KOPT-K1 (cell line): ENCODE results near the gene GNG7.
"Not testable (repeated sequence)": the region's sequence is repeated elsewhere in the genome, so short reads cannot be mapped to it uniquely, and the experiment has no call there.

Source experiments
- H3K27ac ChIP-seq: fragments of 200-600 bp; sonication (generic); 2 replicates; pipeline ENCODE4 v1.5.1; 2016; ENCODE audit warnings: antibody characterized with exemption, mild to moderate bottlenecking, low read depth, low read length; ENCODE audit not compliant: poor library complexity, severe bottlenecking
- H3K36me3 ChIP-seq: fragments of 200-600 bp; sonication (generic); 2 replicates; pipeline ENCODE4 v1.5.1; 2017; ENCODE audit warnings: antibody characterized with exemption, mild to moderate bottlenecking, low read length, moderate library complexity; ENCODE audit not compliant: insufficient read depth
- H3K9me3 ChIP-seq: fragments of 200-600 bp; sonication (generic); 2 replicates; pipeline ENCODE4 v1.5.1; 2017; ENCODE audit warnings: antibody characterized with exemption, low read length, mild to moderate bottlenecking; ENCODE audit not compliant: insufficient read depth, poor library complexity, severe bottlenecking

Gene GNG7

GRCh38 chr19:2542341-2543069 lies 160.0 kb downstream of the GNG7 start:
- H3K27ac ChIP-seq, result peak overlapping the region; percentile 20
- H3K36me3 ChIP-seq, result no peaks in the 10 kb centered on the region
- H3K9me3 ChIP-seq, result no peaks in the 10 kb centered on the region

GRCh38 chr19:2540646-2541454 lies 161.6 kb downstream of the GNG7 start:
- H3K9me3 ChIP-seq, result no peaks in the 10 kb centered on the region
- no peaks in the 10 kb centered on the region for H3K36me3 ChIP-seq
- no peak overlapping the region for H3K27ac ChIP-seq

- Histone ChIP-seq H3K36me3 (no peaks in the 10 kb centered on the region), H3K27ac (no peak overlapping the region), H3K9me3 (no peaks in the 10 kb centered on the region)
These were observed 162.2 kb downstream of the GNG7 start for GRCh38 chr19:2540251-2540645.

- Histone ChIP-seq H3K27ac (no peak overlapping the region), H3K9me3 (no peaks in the 10 kb centered on the region)
These were observed 164.3 kb downstream of the GNG7 start for GRCh38 chr19:2538096-2538757.

GRCh38 chr19:2537584-2537983 lies 164.9 kb downstream of the GNG7 start:
- H3K9me3 ChIP-seq, H3K36me3 ChIP-seq, H3K27ac ChIP-seq: not testable (repeated sequence)

More at GRCh38 chr19:2538096-2538757, 164.3 kb downstream of the GNG7 start:
- H3K36me3 ChIP-seq, result no peaks in the 10 kb centered on the region

GRCh38 chr19:2536461-2536860 lies 166.0 kb downstream of the GNG7 start:
- H3K36me3 ChIP-seq, result no peaks in the 10 kb centered on the region
- no peak overlapping the region for H3K27ac ChIP-seq
- H3K9me3 ChIP-seq, result no peaks in the 10 kb centered on the region

GRCh38 chr19:2534423-2535013 lies 168.0 kb downstream of the GNG7 start:
- H3K9me3 ChIP-seq, result no peaks in the 10 kb centered on the region
- H3K36me3 ChIP-seq, result no peaks in the 10 kb centered on the region
- H3K27ac ChIP-seq, result no peak overlapping the region

- H3K36me3 ChIP-seq, result no peaks in the 10 kb centered on the region
- H3K27ac ChIP-seq, result no peak overlapping the region
- no peaks in the 10 kb centered on the region for H3K9me3 ChIP-seq
These were observed 168.6 kb downstream of the GNG7 start for GRCh38 chr19:2533686-2534422.

GRCh38 chr19:2533072-2533425 lies 169.4 kb downstream of the GNG7 start:
- H3K27ac ChIP-seq, result no peak overlapping the region
- no peaks in the 10 kb centered on the region for H3K9me3 ChIP-seq
- no peaks in the 10 kb centered on the region for H3K36me3 ChIP-seq

GRCh38 chr19:2532252-2533071 lies 170.0 kb downstream of the GNG7 start:
- no peak overlapping the region for H3K27ac ChIP-seq
- no peaks in the 10 kb centered on the region for H3K9me3 ChIP-seq
- no peaks in the 10 kb centered on the region for H3K36me3 ChIP-seq

- H3K9me3 ChIP-seq, H3K27ac ChIP-seq, H3K36me3 ChIP-seq: not testable (repeated sequence)
These were observed 172.6 kb downstream of the GNG7 start for GRCh38 chr19:2529942-2530341.

- Histone ChIP-seq H3K36me3 (no peaks in the 10 kb centered on the region), H3K27ac (no peak overlapping the region), H3K9me3 (no peaks in the 10 kb centered on the region)
These were observed 173.0 kb downstream of the GNG7 start for GRCh38 chr19:2529473-2529918.

- Histone ChIP-seq H3K9me3 (no peaks in the 10 kb centered on the region), H3K36me3 (no peaks in the 10 kb centered on the region), H3K27ac (no peak overlapping the region)
These were observed 173.8 kb downstream of the GNG7 start for GRCh38 chr19:2528675-2529101.

GRCh38 chr19:2527686-2528085 lies 174.8 kb downstream of the GNG7 start:
- no peaks in the 10 kb centered on the region for H3K36me3 ChIP-seq
- no peak overlapping the region for H3K27ac ChIP-seq
- no peaks in the 10 kb centered on the region for H3K9me3 ChIP-seq
